AG09319 (cell line): ENCODE data around the gene GAR1.
A peak's percentile ranks its signal among the peaks of the same experiment; 100 is the strongest.

Experiments used
- DNase-seq: peaks from one replicate; pipeline ENCODE4 v3.0.0-alpha.2; 2010; ENCODE audit warnings: low read depth; ENCODE audit errors: extremely low read depth
- TF ChIP-seq, protein P1 (sequence below): IDR thresholded peaks from 2 replicates; pipeline ENCODE4 v1.5.1; 2011; ENCODE audit warnings: low read depth, mild to moderate bottlenecking, inconsistent platforms, low read length, moderate library complexity

The GAR1 gene

GRCh38 chr4:109801895-109802319 lies 13.7 kb upstream of the GAR1 start, which contains the start of gene CFI:
TSS of gene CFI (minus strand) at chr4:109801999. CDS start at chr4:109801971, 28 bp downstream.
- TF ChIP-seq, protein P1, sequence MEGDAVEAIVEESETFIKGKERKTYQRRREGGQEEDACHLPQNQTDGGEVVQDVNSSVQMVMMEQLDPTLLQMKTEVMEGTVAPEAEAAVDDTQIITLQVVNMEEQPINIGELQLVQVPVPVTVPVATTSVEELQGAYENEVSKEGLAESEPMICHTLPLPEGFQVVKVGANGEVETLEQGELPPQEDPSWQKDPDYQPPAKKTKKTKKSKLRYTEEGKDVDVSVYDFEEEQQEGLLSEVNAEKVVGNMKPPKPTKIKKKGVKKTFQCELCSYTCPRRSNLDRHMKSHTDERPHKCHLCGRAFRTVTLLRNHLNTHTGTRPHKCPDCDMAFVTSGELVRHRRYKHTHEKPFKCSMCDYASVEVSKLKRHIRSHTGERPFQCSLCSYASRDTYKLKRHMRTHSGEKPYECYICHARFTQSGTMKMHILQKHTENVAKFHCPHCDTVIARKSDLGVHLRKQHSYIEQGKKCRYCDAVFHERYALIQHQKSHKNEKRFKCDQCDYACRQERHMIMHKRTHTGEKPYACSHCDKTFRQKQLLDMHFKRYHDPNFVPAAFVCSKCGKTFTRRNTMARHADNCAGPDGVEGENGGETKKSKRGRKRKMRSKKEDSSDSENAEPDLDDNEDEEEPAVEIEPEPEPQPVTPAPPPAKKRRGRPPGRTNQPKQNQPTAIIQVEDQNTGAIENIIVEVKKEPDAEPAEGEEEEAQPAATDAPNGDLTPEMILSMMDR: no peak
- peak; percentile 50 for DNase-seq

DNA sequence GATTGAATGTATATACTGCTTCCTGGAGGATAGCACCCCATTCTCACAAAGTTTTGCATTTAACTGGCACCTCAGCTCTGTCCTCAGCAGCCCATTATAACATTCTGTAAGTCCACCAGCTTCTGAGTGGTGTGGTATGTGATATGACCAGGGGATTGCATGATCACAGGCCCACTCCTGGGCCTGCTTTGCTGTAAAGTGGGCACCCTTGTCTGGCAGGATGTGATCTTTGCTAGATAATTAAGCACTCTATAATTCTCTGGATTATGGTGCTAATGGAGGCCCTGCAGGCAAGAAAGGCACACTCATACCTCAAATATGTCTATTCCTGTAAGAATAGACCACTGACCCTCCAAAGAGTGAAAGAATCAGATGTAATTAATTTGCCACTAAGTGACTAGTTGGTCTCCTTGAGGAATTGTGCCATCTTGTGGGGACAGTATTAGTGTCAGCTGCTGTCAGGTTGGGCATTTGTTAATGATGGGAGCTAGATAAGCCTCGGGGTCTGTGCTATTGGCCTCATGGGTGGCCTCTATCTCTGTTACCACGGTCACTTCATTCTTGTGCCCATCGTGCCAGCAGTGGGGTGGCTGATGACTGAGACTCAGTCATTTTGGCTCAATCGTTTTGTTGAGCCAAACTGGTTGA lies 11.5 kb upstream of the GAR1 start:
- DNase-seq: no peak
- TF ChIP-seq, protein P1: peak; percentile 43

DNA sequence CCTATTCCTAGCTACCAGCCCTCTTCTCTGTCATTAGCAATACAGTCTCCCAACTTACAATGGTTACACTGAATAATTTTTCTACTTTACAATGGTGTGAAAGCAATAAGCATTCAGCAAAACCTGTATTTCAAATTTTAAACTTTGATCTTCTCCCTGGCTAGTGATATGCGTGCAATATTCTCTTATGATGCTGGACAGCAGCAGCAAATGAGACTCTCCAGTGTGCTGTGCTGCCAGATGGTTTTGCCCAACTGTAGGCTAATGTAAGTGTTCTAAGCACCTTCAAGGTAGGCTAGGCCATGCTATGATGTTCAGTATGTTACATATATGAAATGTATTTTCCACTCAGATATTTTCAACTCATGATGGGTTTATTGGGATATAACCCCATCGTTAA lies 5.9 kb upstream of the GAR1 start:
- TF ChIP-seq, protein P1: no peak
- no peak for DNase-seq

- TF ChIP-seq, protein P1: no peak
- DNase-seq: no peak
These were observed 4.8 kb upstream of the GAR1 start for GRCh38 chr4:109810552-109811387.

DNA sequence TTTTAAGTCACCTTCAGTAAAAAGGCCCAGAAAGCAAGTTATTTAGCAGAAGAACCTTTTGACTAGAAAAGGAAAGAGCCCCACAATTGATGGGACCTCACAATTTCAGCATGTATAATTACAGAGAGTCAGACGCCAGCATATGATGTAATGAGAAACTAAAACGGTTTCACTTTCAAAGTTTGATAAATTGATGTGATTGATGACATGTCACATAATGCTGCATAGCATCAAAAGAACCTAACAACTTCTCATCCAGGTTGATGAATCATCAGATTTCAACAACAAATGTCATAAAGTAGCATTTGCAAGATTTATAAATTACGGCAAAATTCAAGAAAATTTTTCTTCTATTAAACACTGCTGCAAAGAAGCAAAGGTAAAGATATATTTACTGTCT lies 3.9 kb upstream of the GAR1 start:
- TF ChIP-seq, protein P1: no peak
- DNase-seq: no peak

DNA sequence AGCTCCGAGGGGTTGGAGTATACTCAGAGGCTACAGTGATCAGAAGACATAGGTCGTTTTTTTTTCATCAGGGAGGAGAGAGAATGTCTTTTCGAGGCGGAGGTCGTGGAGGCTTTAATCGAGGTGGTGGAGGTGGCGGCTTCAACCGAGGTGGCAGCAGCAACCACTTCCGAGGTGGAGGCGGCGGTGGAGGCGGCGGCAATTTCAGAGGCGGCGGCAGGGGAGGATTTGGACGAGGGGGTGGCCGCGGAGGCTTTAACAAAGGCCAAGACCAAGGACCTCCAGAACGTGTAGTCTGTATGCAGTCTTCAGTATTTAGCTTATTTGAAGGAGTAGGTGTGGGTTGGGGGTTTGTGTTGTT lies 500 bp downstream of the GAR1 start:
- TF ChIP-seq, protein P1: no peak
- DNase-seq: no peak

DNA sequence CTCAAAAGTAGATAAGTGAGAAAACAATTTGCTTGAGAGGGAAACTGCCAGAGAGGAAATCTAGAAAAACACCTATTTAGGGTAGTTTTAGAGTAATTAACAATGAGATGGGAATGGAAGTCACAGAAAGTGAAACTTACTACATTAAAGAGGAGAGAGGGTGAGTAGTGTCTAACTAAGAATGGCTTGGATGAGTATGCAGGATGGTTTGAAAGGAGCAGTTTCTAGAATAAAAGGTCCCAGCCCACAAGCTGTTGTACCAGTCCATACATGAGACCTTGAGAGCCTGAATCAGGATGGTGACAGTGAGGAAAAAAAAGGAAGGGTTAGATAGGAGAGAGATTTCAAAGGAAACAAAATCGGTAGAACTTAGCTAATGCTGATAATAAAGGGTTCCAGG lies 1.3 kb downstream of the GAR1 start:
- TF ChIP-seq, protein P1: no peak
- no peak for DNase-seq
